HepG2 (cell line): ENCODE results near the gene SP1. TPM values are rescaled to one million over a fixed set of nuclear protein-coding genes. Genes with fewer than 3 reads are reported as not detected.

Experiments
- CC2D1A ChIP-seq: sonication (generic); formaldehyde crosslinking; IDR thresholded peaks from 2 replicates; pipeline ENCODE4 v1.8.1; 2023; ENCODE audit warnings: mild to moderate bottlenecking, missing genetic modification reagents
- HNRNPK ChIP-seq: fragments of 200-400 bp; formaldehyde crosslinking; IDR thresholded peaks from 2 replicates; pipeline ENCODE4 v1.6.1; 2018; ENCODE audit warnings: low read length, low read depth, moderate library complexity, mild to moderate bottlenecking; ENCODE audit not compliant: poor library complexity, severe bottlenecking
- IKZF5 ChIP-seq: IDR thresholded peaks from 2 replicates; pipeline ENCODE4 v1.6.1; 2018; ENCODE audit warnings: missing genetic modification reagents, mild to moderate bottlenecking, missing compliant biosample characterization
- LCORL ChIP-seq, 2 experiments: fragments of 450-650 bp in 1 of 2; sonication (generic) in 1 of 2; formaldehyde crosslinking in 1 of 2; IDR thresholded peaks; 2 replicates each; pipeline versions ENCODE4 v1.5.0 to v1.6.1; 2017 to 2020; ENCODE audit warnings: antibody characterized with exemption in 1 of 2, missing genetic modification reagents in 1 of 2
- MED13 ChIP-seq: sonication (generic); formaldehyde crosslinking; IDR thresholded peaks from 2 replicates; pipeline ENCODE4 v1.5.0; 2020; ENCODE audit warnings: missing genetic modification reagents
- MEIS2 ChIP-seq: sonication (generic); formaldehyde crosslinking; IDR thresholded peaks from 2 replicates; pipeline ENCODE4 v1.9.0; 2021; ENCODE audit warnings: mild to moderate bottlenecking, missing genetic modification reagents
- PRDM10 ChIP-seq: sonication (generic); formaldehyde crosslinking; IDR thresholded peaks from 2 replicates; pipeline ENCODE4 v1.4.0; 2020; ENCODE audit warnings: low read depth, missing genetic modification reagents
- RXRA ChIP-seq: sonication (generic); formaldehyde crosslinking; IDR thresholded peaks from 2 replicates; pipeline ENCODE4 v1.5.1; 2020; ENCODE audit warnings: missing genetic modification reagents
- TARDBP ChIP-seq: sonication (generic); formaldehyde crosslinking; IDR thresholded peaks from 2 replicates; pipeline ENCODE4 v1.8.0; 2022; ENCODE audit warnings: mild to moderate bottlenecking, missing genetic modification reagents
- ZNF331 ChIP-seq: sonication (generic); formaldehyde crosslinking; IDR thresholded peaks from 2 replicates; pipeline ENCODE4 v1.4.0; 2020; ENCODE audit warnings: missing genetic modification reagents
- ZNF430 ChIP-seq: sonication (generic); formaldehyde crosslinking; IDR thresholded peaks from 2 replicates; pipeline ENCODE4 v1.9.0; 2021; ENCODE audit warnings: mild to moderate bottlenecking, missing genetic modification reagents
- ZNF574 ChIP-seq: sonication (generic); formaldehyde crosslinking; IDR thresholded peaks from 2 replicates; pipeline ENCODE4 v1.4.0; 2020; ENCODE audit warnings: missing genetic modification reagents
- ZNF687 ChIP-seq: sonication (generic); formaldehyde crosslinking; IDR thresholded peaks from 2 replicates; pipeline ENCODE4 v1.5.1; 2020; ENCODE audit warnings: mild to moderate bottlenecking, missing genetic modification reagents, moderate library complexity
- polyA plus RNA-seq, 8 experiments: library from polyadenylated mRNA; depleted of rRNA in 3 of 8; stranded (reverse) in 7 of 8; unstranded in 1 of 8; fragments of >200 nt; fragmentation: Illumina TruSeq in 4 of 8; extraction: Trizol in 4 of 8; gene quantifications; 2 replicates each; pipeline versions ENCODE4 v1.2.1 to v1.2.3, GENCODE V29; 2011 to 2016; ENCODE audit warnings: low read depth in 4 of 8, missing spikeins in 1 of 8, mixed read lengths in 1 of 8; ENCODE audit not compliant: insufficient read depth in 1 of 8
- total RNA-seq, 5 experiments: library from RNA; depleted of rRNA; stranded (reverse); fragments of >200 nt; fragmentation: Illumina TruSeq; extraction: Trizol; gene quantifications; 2 replicates each; pipeline ENCODE4 v1.2.3, GENCODE V29; 2016; ENCODE audit warnings: low read depth in 1 of 5
- TF ChIP-seq, protein P1 (sequence below): conservative IDR thresholded peaks from 2 replicates; pipeline ENCODE4 v1.6.1; 2018; ENCODE audit warnings: missing genetic modification reagents
- TF ChIP-seq, protein P2 (sequence below): IDR thresholded peaks from 2 replicates; pipeline ENCODE4 v1.6.1; 2016

Gene SP1
- total and polyA plus RNA-seq, 2 of the 13 experiments (the other 11 are each of a cell fraction or from before 2014, with no cell fraction given), result 26.5 to 27.5 TPM

GRCh38 chr12:53451661-53452158 is 71.7 kb downstream of the SP1 start, which contains the start of gene PCBP2 (continued):
- TF ChIP-seq, protein P1, sequence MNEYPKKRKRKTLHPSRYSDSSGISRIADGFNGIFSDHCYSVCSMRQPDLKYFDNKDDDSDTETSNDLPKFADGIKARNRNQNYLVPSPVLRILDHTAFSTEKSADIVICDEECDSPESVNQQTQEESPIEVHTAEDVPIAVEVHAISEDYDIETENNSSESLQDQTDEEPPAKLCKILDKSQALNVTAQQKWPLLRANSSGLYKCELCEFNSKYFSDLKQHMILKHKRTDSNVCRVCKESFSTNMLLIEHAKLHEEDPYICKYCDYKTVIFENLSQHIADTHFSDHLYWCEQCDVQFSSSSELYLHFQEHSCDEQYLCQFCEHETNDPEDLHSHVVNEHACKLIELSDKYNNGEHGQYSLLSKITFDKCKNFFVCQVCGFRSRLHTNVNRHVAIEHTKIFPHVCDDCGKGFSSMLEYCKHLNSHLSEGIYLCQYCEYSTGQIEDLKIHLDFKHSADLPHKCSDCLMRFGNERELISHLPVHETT (CRISPR knock-in tag), result peak; percentile 86
- TF ChIP-seq IKZF5 (CRISPR knock-in tag) (peak; percentile 81), ZNF331 (CRISPR knock-in tag) (peak; percentile 89), ZNF574 (CRISPR knock-in tag) (peak; percentile 99), ZNF430 (peak; percentile 68; the same call in 1 of the 2 replicates), MED13 (CRISPR knock-in tag) (0 out of 2 replicates have a peak, but pooled peaks have one; percentile 36), ZNF687 (peak; percentile 67), HNRNPK (peak; percentile 9), RXRA (CRISPR knock-in tag) (peak; percentile 81), PRDM10 (CRISPR knock-in tag) (peak; percentile 75; the same call in 1 of the 2 replicates), TARDBP (CRISPR knock-in tag) (peak; percentile 98), CC2D1A (CRISPR knock-in tag) (no peak), MEIS2 (CRISPR knock-in tag) (peak; percentile 91), LCORL (IDR thresholded peaks at IDR 0.05) (no peak), LCORL (CRISPR knock-in tag; IDR thresholded peaks at IDR 0.05) (peak; percentile 75)
- TF ChIP-seq, protein P2, sequence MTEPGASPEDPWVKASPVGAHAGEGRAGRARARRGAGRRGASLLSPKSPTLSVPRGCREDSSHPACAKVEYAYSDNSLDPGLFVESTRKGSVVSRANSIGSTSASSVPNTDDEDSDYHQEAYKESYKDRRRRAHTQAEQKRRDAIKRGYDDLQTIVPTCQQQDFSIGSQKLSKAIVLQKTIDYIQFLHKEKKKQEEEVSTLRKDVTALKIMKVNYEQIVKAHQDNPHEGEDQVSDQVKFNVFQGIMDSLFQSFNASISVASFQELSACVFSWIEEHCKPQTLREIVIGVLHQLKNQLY (CRISPR knock-in tag), result peak; percentile 52; the same call in 1 of the 2 replicates
